ENCODE results near the gene PYROXD2.
"Not testable (repeated sequence)": the region's sequence is repeated elsewhere in the genome, so short reads cannot be mapped to it uniquely, and the experiment has no call there.

PYROXD2 gene

GRCh38 chr10:98396096-98397063 lies 18.6 kb downstream of the PYROXD2 start:
- in situ Hi-C loops (cut with HindIII; ENCODE audit: low sequenced_read_pairs) = no loop called here

GRCh38 chr10:98394851-98395440 lies 20.0 kb downstream of the PYROXD2 start:
- in situ Hi-C loops (cut with HindIII; ENCODE audit: low sequenced_read_pairs) = no loop called here

GRCh38 chr10:98391578-98391991 lies 23.4 kb downstream of the PYROXD2 start:
- in situ Hi-C loops (cut with HindIII; ENCODE audit: low sequenced_read_pairs) = no loop called here

- in situ Hi-C loops (cut with HindIII; ENCODE audit: low sequenced_read_pairs) = no loop called here
These were observed 23.9 kb downstream of the PYROXD2 start for GRCh38 chr10:98391065-98391464.

GRCh38 chr10:98390406-98390805 lies 24.6 kb downstream of the PYROXD2 start:
- in situ Hi-C loops (cut with HindIII; ENCODE audit: low sequenced_read_pairs) = no loop called here

- in situ Hi-C loops (cut with HindIII; ENCODE audit: low sequenced_read_pairs) = no loop called here
These were observed 25.6 kb downstream of the PYROXD2 start for GRCh38 chr10:98389398-98389797.

GRCh38 chr10:98388101-98388655 lies 26.8 kb downstream of the PYROXD2 start:
- in situ Hi-C loops (cut with HindIII; ENCODE audit: low sequenced_read_pairs) = no loop called here

- in situ Hi-C loops (cut with HindIII; ENCODE audit: low sequenced_read_pairs) = no loop called here
These were observed 30.4 kb downstream of the PYROXD2 start for GRCh38 chr10:98384531-98385133.

GRCh38 chr10:98383869-98384268 lies 31.1 kb downstream of the PYROXD2 start:
- in situ Hi-C loops (cut with HindIII; ENCODE audit: low sequenced_read_pairs) = no loop called here

GRCh38 chr10:98383134-98383667 lies 31.8 kb downstream of the PYROXD2 start:
- in situ Hi-C loops (cut with HindIII; ENCODE audit: low sequenced_read_pairs) = not testable (repeated sequence)

- in situ Hi-C loops (cut with HindIII; ENCODE audit: low sequenced_read_pairs) = no loop called here
These were observed 32.3 kb downstream of the PYROXD2 start for GRCh38 chr10:98382691-98383101.

- in situ Hi-C loops (cut with HindIII; ENCODE audit: low sequenced_read_pairs) = no loop called here
These were observed 34.3 kb downstream of the PYROXD2 start for GRCh38 chr10:98380493-98381339.

- in situ Hi-C loops (cut with HindIII; ENCODE audit: low sequenced_read_pairs) = no loop called here
These were observed 36.3 kb downstream of the PYROXD2 start for GRCh38 chr10:98378722-98379121.

GRCh38 chr10:98377536-98377935 lies 37.4 kb downstream of the PYROXD2 start:
- in situ Hi-C loops (cut with HindIII; ENCODE audit: low sequenced_read_pairs) = no loop called here

GRCh38 chr10:98377001-98377400 lies 38.0 kb downstream of the PYROXD2 start:
- in situ Hi-C loops (cut with HindIII; ENCODE audit: low sequenced_read_pairs) = no loop called here

GRCh38 chr10:98376485-98376884 lies 38.5 kb downstream of the PYROXD2 start:
- in situ Hi-C loops (cut with HindIII; ENCODE audit: low sequenced_read_pairs) = no loop called here

GRCh38 chr10:98374217-98374985 lies 40.6 kb downstream of the PYROXD2 start:
- in situ Hi-C loops (cut with HindIII; ENCODE audit: low sequenced_read_pairs) = no loop called here

GRCh38 chr10:98373260-98374040 lies 41.5 kb downstream of the PYROXD2 start:
- in situ Hi-C loops (cut with HindIII; ENCODE audit: low sequenced_read_pairs) = no loop called here
